CD4-positive, alpha-beta T cell treated with Interleukin-15 for 1 hour (primary cell): ENCODE data around the gene CD22.

Experiments used
- DNase-seq: peaks from one replicate; pipeline ENCODE4 v3.0.0-alpha.2; 2020

CD22 gene

DNA sequence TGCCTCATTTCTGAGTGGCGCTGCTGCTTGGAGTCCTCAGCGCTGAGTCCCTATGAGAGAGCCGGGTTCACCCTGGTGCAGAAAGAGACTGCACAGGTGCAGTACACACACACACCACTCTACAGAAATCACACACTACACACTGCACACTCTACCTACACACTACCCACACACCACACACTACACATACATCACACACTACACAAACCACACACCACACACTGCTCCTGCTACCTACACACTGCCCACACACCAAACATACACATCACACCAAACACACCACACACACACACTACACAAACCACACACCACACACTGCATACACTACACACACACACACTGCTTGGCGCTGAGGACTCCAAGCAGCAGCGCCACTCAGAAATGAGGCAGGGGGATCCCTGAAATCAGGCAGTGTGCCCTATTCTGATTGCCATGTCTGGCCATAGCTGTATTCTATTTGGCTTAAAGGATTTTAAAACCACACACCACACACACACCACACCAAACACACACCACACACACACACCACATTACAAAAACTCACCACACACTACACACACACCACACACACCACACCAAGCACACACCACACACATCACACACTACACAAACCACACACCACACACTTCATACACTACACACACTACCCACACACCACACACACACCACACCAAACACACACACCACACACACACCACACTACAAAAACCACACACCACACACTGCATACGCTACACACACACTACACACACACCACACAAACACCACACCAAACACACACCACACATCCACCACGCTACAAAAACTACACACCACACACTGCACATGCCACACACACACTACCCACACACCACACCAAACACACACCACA lies 32.1 kb upstream of the CD22 start:
- no peak for DNase-seq

DNA sequence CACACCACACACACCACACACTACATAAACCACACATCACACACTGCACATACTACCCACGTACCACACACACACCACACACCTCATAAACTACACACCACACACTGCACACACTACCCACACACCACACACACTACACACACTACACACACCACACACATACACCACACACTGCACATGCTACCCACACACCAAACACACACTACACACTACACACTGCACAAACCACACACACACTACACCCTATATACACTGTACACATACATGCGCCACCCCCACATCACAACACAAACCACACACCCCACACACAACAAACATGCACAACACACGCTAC lies 31.5 kb upstream of the CD22 start:
- DNase-seq = no peak

DNA sequence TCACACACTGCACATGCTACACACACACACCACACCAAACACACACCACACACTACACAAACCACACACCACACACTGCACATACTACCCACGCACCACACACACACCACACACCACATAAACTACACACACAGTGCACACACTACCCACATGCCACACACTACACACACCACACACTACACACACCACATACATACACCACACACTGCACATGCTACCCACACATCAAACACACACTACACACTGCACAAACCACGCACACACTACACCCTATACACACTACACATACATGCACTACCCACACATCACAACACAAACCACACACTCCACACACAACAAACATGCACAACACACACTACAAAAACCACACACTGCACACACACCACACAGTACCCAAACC lies 31.1 kb upstream of the CD22 start:
- no peak for DNase-seq

DNA sequence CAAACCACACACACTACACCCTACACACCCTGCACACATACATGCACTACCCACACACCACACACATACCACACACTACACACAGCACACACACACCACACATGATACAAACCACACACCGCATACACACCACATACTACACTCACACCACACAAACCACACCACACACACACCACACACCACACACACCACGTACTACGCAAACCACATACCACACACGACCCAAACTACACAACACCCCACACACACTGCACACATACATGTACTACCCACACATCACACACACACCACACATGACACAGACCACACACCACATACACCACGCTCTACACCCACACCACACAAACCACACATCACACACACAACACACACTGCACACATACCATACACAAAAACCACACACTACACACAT lies 30.4 kb upstream of the CD22 start:
- DNase-seq = no peak

DNA sequence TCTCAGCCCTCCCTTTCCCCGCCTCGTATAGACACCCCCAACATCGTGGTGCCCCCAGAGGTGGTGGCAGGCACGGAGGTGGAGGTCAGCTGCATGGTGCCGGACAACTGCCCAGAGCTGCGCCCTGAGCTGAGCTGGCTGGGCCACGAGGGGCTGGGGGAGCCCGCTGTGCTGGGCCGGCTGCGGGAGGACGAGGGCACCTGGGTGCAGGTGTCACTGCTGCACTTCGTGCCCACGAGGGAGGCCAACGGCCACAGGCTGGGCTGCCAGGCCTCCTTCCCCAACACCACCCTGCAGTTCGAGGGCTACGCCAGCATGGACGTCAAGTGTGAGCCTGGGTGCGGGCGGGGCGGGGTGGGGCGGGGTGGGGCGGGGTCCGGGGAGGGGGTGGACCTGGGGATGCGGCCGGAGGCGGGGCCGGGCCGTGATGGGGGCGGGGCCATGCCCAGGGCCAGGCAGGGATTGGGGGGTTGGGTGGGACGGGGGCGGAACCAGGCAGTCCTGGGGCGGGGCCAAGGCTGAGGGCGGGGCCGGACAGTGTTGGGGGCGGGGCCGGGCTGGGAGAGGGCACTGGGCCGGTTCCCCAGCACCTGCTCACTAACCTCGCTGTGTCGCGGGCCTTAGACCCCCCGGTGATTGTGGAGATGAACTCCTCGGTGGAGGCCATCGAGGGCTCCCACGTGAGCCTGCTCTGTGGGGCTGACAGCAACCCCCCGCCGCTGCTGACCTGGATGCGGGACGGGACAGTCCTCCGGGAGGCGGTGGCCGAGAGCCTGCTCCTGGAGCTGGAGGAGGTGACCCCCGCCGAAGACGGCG lies 29.3 kb upstream of the CD22 start:
- no peak for DNase-seq

DNA sequence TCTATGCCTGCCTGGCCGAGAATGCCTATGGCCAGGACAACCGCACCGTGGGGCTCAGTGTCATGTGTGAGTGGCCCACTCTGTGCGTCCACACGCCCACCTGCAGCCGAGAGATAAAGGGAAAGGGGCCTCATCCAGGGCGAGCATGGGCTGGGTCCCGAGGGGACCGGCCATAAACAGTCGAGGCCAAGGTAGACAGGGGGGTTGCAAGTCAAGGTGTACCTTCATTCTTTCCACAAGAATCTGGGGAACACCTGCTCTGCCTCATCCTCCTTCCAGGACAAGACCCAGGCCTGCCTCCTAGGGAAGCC lies 28.7 kb upstream of the CD22 start:
- no peak for DNase-seq

DNA sequence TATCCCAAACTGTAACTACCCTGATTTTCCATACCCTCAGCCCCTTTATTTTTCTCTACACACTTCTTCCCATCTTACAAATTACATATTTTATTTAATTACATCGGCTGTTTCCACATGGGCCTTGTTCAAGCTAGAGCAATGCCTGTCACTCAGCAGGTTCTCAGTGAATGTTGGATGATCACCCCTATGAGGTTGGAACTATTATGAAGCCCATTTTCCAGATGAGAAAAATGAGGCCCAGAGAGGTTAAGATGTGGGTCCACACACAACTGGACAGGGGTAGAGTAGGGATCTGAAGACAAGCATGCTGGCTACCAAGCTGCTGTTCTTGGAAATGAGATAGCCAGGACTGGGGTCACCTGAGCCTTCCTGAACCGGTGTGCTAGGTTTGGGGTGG lies 27.0 kb upstream of the CD22 start:
- DNase-seq = no peak

DNA sequence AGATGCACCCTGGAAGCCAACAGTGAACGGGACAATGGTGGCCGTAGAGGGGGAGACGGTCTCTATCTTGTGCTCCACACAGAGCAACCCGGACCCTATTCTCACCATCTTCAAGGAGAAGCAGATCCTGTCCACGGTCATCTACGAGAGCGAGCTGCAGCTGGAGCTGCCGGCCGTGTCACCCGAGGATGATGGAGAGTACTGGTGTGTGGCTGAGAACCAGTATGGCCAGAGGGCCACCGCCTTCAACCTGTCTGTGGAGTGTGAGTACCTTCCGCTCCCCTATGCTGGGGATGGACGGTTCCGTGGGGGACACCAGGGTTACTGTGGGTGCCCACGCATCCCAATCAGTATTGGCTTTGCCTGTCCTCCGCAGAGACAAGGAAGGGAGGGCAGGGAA lies 26.5 kb upstream of the CD22 start:
- no peak for DNase-seq

DNA sequence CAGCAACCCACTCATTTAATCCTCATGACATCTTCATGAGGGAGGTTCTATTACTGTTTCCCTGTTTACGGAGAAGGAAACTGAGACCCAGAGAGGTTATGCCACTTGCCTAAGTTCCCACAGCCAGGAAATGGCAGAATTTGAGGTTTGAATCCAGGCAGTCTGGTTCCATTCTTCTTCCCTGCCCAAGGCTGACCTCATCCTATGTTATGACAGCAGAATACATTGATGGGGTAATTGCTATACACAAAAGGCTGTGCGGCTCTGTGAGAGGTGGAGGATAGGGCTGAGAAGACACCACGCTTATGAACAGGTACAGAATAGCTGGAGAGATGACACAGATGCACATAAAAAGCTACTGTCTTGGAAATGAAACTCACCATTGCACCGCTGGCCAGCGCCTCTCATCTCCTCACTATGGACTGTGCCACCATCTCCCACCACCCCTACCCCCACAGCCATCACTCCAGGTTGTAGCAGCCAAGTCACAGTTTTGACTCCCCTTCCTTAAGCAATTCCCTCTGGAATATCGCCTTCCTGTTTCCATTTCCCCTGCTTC lies 25.6 kb upstream of the CD22 start:
- DNase-seq = no peak

DNA sequence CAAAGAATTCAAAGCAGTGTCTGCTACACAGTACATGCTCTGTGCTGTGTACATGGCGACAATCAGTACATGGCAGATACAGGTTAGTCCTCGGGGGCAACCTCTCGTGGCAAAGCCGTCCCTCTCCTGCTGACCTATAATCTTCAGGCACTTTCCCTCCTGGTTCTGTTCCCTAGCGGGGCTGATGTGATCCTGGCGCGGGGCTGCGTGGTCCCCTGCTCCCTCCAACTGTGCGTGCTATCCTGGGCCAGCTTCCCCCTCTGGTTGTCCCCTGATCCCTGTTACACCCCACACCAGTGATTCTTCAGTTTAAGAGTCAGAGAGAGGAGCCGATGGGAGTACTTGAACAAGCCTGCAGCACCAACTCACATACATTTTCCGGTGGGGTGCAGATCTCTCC lies 25.0 kb upstream of the CD22 start:
- DNase-seq = no peak

DNA sequence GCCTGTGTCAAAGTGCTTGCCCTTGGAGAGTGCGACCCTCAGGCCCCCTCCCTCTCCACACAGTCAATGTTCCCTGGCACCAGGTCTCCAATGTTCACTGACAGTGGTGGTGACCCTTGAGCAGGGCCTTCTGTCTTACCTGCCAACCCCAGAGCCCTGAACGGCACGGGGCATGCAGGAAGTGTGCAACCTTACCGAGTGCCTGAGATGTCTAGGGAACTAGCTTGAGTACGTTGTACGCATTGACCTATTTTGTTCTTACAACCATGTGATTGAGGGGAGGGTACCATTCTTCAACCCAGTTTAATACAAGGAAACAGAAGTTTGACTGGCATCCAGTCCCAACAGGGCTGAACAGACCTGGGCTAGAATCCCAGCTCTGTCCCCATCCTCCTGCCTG lies 23.8 kb upstream of the CD22 start:
- no peak for DNase-seq

DNA sequence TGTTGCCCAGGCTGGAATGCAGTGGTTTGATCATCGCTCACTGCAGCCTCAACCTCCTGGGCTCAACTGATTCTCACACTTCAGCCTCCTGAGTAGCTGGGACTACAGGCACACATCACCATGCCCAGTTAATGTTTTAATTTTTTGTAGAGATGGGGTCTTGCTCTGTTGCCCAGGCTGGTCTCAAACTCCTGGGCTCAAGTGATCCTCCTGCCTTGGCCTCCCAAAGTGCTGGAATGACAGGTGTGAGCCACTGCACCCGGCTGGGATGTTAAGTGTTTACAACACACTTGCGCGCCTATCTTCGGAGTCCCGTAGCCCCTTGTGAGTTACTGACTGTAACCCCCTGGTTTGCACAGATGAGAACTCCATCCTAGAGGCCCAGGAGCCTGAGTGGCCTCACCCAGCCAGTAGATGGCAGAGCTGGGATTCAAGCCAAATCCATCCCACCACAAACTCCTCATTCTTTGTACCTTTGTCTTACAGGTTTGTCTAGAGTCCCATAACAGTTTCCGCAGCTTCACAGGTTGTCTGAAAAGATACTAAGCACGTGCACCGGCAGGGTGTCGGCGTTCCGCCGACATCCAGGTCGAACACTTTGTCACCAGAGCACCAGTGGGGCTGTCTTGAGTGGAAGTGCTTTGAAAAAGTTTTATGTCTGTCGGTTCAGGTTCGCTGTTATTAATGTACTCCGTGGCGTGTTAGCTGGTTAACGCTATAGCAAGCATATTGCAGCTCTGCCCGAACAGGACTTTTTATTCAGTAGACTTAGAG lies 22.3 kb upstream of the CD22 start:
- DNase-seq = no peak

DNA sequence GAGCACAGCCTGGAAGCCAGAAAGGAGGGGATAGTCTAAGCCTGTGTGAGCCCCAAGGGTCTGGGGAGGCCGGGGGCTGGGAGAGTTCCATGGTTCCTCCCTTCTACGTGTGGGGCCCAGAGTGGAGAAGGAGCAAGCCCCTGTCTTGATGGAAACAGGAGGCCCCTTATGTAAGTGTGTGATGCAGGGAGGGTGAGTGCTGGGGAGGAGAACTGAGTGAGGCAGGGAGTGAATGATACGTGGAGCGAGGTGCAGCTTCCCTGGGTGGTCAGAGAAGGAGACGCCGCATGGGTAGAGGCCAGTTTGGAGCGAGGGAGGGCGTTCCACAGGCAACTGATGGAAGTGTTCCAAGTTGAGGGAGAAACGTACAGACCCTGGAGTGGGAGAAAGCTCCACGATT lies 21.1 kb upstream of the CD22 start:
- DNase-seq = no peak

DNA sequence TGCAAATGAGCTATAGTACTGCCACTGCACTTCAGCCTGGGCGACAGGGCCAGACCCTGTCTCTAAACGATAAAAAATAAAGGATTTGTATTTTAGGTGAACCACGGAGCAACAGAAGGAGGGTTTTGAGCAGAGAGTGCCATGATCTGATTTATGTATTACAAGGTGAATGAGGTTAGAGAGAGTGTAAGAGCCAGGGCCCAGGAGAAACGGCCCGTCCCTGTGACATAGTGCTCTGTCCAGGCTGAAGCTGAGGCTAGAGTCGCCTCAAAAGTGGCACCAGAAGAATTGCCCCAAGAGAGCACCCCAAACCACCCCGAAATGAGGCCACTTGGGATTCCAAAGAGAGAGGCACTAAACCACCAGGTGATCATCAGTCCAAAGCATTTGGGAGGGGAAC lies 20.1 kb upstream of the CD22 start:
- DNase-seq = no peak

DNA sequence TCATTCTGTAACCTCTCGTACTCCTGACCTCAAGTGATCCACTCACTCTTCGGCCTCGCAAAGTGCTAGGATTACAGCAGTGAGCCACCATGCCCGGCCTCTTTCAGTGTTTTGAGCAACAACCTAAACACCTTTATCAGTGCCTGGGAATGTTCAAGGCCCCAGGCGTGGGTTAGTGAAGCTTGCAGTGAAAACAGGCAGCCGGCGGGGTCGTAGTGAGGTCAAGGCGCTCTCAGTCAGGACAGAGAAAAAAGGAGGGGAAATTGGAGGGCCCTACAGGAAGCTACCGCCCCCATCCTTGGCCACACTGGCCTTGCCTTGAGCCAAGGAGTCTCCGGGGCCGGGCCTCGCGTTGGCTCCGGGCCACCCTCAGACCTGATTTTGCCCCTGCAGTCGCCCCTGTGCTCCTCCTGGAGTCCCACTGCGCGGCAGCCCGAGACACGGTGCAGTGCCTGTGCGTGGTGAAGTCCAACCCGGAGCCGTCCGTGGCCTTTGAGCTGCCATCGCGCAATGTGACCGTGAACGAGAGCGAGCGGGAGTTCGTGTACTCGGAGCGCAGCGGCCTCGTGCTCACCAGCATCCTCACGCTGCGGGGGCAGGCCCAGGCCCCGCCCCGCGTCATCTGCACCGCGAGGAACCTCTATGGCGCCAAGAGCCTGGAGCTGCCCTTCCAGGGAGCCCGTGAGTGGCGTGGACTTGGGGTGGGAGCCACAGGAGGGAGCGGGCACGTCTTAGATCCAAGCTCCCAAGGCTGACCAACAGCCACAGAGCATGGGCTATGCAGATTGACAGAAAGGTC lies 19.3 kb upstream of the CD22 start:
- DNase-seq = no peak

DNA sequence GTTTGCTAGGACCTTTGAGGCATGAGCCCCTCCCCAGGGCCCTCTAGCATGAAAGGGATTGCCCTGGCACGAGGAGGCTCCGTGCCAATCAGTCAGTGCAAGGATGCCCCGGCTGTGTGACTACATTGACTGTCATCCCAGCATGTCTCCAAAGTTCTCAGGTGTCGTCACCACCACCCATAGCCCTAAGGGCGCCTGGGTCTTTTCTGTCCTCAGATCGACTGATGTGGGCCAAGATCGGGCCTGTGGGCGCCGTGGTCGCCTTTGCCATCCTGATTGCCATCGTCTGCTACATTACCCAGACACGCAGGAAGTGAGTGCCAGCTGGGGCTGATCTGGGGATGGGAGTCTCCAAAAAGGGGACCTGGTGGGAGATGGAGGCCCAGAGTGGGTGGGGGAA lies 18.7 kb upstream of the CD22 start:
- no peak for DNase-seq

DNA sequence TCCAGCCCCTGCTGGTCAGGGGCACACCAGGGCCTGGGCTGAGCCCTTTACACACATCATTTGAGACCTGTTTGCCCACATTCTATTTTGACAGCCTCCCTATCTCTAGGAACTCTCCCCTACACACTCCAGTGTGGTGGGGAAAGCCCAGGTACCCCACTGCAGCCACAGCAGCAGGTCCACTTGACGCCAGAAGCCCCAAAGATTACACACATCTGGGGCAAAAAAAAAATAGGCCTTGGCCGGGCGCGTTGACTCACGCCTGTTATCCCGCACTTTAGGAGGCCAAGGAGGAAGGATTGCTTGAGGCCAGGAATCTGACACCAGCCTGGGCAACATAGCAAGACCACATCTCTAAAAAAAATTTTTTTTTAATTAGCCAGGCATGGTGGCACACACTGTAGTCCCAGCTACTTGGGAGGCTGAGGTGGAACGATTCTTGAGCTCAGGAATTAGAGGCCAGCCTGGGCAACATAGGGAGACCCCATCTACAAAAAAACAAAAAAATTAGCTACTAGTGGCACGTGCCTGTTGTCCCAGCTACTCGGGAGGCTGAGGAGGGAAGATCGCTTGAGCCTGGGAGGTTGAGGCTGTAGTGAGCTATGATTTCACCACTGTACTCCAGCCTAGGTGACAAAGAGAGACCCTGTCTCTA lies 18.0 kb upstream of the CD22 start:
- DNase-seq = no peak

DNA sequence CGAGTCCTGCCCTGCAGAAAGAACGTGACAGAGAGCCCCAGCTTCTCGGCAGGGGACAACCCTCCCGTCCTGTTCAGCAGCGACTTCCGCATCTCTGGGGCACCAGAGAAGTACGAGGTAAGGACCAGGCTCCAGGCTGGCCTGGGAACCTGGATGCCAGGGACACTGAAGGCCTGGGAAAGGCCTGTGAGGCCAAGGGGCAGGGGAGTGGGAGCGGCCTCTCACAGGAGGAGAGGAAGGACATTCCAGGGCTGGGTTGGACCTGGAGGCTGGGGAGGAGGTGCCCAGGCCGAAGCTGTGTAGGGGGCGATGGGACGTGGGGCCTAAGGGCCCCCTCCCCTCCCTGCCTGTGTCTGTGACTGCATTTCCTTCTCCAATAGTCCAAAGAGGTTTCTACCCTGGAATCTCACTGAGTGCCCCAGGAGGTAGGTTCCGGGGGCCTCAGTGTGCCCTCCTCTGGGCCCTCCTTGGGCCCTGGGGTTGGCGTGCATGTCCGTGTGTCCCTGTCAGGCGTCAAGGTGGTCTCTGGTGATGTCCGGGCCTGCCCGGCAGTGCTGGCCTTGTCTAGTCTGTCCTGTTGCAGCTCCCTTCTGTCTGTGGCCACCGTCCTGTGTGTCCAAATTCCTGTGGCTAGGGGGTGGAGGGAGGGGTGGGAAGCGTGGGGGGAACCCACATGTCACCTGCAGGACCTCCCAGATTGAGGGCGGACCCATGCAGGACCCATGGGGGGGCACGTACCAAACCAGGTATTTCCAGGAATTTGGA lies 16.9 kb upstream of the CD22 start:
- no peak for DNase-seq

DNA sequence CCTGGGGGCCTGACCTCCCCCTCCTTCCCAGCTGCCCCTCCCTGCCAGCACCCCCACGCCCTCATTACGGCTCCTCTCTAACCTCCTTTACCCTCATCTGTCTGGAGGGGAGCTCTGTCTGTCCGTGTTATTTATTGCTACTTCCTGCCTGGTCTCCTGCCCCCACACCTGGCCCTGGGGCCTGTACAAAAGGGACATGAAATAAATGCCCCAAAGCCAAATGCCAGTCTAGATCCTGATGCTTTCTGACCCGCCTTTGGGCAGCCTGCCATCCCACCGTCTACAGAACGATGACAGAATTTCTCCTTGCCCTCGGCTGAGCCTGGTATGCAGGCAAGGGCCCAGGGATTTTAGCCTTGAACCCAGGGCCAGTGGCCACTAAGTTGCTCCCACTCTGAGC lies 15.4 kb upstream of the CD22 start:
- DNase-seq = no peak

DNA sequence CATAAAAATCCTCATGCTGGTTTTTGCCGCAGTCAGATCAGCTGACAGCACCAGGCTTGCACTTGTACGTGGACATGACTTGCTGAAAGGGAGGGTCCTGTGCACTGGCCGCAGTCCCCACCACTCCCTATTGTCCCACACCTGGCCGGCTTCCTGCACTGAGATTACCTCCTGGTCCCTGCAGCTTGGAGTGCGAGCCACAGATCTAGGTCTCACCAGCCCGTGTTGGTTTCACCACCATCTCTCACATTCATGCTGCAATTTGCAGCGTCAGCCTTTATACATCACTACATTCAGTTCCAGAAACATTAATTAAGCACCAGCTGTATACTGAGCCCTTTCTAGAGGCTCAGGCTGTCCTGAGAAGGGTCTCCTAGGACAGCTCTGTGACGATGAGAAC lies 15.0 kb upstream of the CD22 start:
- DNase-seq = no peak

DNA sequence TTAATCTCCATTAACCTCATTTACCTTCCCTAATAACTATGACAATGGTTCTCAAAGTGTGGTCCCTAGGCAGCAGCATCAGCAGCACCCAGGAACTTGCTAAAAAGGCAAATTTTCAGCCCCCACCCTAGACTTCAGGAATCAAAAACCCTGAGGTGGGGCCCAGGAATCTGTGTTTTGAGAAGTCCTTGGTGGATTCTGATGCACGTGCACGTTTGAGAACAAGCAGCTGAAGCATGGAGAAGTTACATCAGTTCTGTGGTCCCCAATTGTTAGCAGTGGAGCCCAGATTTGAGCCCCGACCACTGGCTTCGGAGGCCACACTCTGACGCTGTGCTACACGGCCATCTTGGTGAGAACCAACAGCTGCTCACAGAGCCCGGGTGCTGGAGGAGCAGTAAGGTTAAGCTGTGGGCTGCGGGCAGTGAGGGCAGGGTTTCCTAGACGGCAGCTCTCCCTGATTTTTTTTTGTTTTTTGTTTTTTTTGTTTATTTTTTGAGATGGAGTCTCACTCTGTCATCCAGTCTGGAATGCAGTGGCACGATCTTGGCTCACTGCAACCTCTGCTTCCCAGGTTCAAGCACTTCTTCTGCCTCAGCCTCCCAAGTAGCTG lies 14.0 kb upstream of the CD22 start:
- DNase-seq = no peak
